Stimulated activated naive CD4-positive, alpha-beta T cell treated with Interleukin-2 at 50 U/mL for 16 hours (primary cell): Measurements from ENCODE around the gene TBC1D16.

ENCODE experiments used
- DNase-seq: peaks from one replicate; lab custom pipeline; 2025; lab: John Stamatoyannopoulos, UW

TBC1D16 gene

DNA sequence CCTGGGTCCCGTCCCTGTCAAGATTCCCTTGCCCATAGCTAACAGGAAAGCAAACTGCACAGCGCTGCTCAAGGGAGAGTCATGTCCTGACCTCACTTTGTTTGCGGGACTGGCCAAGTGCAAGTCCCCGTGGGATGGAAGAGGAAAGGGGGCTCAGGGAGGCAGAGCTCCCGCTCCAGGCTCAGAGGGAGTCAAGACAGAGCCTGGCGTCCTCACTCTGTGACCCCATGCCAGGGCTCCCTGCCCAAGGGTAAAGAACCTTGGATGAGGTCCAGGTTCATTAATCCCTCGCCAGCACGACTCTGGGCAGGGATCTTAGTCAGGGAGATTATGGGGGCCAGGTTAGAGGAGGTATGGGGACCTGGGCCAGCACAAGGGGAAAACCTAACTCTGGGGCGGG is 145.0 kb downstream of the TBC1D16 start:
- DNase-seq, result no peak

- DNase-seq, result no peak
Observed at GRCh38 chr17:79888811-79889634, 146.6 kb downstream of the TBC1D16 start.

DNA sequence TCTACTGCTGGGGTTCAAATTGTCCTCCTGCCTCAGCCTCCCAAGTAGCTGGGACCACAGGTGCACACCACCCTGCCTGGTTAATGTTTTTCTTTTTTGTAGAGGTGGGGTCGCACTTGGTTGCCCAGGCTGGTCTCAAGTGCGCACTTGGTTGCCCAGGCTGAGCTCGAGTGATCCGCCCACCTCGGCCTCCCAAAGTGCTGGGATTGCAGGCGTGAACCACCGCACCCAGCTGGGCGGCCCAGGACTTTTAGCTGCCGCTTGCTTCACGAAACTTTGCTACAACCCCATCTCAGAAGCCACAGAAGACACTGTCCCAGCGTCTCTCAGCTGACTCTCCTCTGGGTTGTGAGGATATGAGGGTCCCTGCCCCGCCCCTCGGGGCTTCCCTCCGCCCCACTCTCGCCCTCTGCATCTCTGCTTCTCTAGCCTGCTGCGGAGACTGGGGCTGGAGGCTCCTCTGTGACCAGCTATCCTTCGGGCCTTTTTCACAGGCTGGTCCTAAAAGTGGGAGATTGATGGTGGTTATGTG is 147.6 kb downstream of the TBC1D16 start:
- no peak for DNase-seq

DNA sequence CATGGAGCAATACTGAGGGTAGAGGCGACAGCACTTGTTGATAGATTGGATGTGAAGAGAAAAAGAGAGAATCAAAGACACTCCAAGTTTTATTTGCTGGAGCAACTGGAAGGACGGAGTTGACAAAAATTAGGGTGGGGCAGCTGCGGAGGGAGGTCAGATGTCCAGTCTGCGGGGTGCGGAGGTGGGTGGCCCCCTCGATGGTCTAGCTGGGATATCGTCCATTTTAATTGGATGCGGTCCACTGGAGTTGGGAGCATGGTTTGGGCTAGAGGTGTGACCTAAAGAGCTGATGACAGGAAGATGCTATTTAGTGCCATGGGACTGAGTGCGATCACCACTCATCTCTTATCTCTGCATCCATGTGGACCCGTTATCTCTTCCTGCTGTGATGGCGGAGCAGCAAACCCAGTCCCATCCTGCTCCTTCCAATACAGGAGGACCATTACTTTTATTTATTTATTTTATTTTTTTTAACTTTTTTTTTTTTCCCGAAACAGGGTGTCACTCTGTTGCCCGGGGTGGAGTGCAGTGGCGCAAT is 148.2 kb downstream of the TBC1D16 start:
- DNase-seq, result no peak

- no peak for DNase-seq
Observed at GRCh38 chr17:79883202-79883601, 152.5 kb downstream of the TBC1D16 start.
